NT2/D1 (cell line): ENCODE results near the gene CALML6.
A peak's percentile ranks its signal among the peaks of the same experiment; 100 is the strongest.

Experiments used
- DNase-seq: peaks from one replicate; pipeline ENCODE4 v3.0.0-alpha.2; 2011; ENCODE audit warnings: low read depth, low spot score
- H3K27me3 ChIP-seq: 2 replicates; pipeline ENCODE4 v1.6.0; 2011; ENCODE audit warnings: mild to moderate bottlenecking; ENCODE audit not compliant: insufficient read length, insufficient read depth
- H3K36me3 ChIP-seq: 2 replicates; pipeline ENCODE4 v1.6.1; 2011; ENCODE audit warnings: mild to moderate bottlenecking, low read length, mixed read lengths; ENCODE audit not compliant: insufficient read depth, insufficient read length
- H3K4me1 ChIP-seq: 2 replicates; pipeline ENCODE4 v1.5.1; 2011; ENCODE audit not compliant: insufficient read depth, insufficient read length
- H3K4me3 ChIP-seq: 2 replicates; pipeline ENCODE4 v1.5.1; 2011; ENCODE audit warnings: low read depth; ENCODE audit not compliant: insufficient read length
- H3K9ac ChIP-seq: 2 replicates; pipeline ENCODE4 v1.6.0; 2011; ENCODE audit warnings: low read depth; ENCODE audit not compliant: insufficient read length
- H3K9me3 ChIP-seq: 2 replicates; pipeline ENCODE4 v1.5.1; 2011; ENCODE audit warnings: mild to moderate bottlenecking, low read length; ENCODE audit not compliant: insufficient read depth
- SUZ12 ChIP-seq: IDR thresholded peaks from 2 replicates; pipeline ENCODE4 v1.6.1; 2011; ENCODE audit not compliant: insufficient read length, insufficient read depth; ENCODE audit errors: extremely low read depth
- YY1 ChIP-seq: IDR thresholded peaks from 2 replicates; pipeline ENCODE4 v1.6.1; 2011; ENCODE audit not compliant: insufficient read length, insufficient read depth
- ZNF274 ChIP-seq: IDR thresholded peaks from 2 replicates; pipeline ENCODE4 v1.6.1; 2011; ENCODE audit warnings: mild to moderate bottlenecking, low read depth, low read length

Gene CALML6

DNA sequence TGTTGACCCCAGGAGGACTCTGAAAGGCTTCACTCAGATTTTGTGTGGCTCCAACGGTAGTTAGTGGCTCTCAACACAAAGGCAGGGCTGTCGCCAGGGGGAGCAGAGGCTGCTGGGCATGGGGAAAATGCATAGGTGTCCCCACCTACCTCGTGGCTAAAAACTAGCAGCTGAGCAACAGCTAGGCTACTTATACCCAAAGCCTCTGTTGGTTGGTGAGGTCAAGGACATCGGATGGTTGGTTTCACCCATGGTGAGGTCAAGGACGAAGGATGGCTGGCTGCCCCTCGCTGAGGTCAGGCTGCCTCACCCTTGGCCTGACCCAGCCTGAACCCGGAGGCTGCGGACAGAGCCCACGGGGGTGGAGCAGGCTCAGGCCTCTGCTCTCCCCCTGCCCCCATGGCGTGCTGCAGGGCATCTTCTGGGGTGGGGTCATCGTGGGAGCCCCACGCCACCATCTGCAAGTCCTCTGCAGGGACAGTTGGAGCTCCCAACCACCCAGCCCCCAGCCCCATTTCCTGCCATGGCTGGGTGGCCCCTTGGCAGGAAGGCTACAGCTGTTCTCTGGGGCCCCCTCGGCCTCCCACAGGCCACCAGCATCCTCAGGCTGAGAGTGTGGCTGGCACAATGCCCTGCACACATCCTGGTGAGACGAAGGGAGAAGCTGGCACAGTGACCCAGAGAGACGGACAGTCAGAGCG is 15.6 kb upstream of the CALML6 start:
- DNase-seq, result no peak
- no peak overlapping the region for H3K4me3 ChIP-seq
- no peaks in the 10 kb centered on the region for H3K36me3 ChIP-seq
- H3K9me3 ChIP-seq, result no peaks in the 10 kb centered on the region
- peaks cover 30% of the 10 kb centered on the region for H3K4me1 ChIP-seq
- H3K27me3 ChIP-seq, result no peaks in the 10 kb centered on the region
- no peak for TF ChIP-seq YY1
- no peak for TF ChIP-seq ZNF274
- TF ChIP-seq SUZ12, result no peak
- H3K9ac ChIP-seq, result peak overlapping the region; percentile 21

GRCh38 chr1:1899967-1900327 is 15.1 kb upstream of the CALML6 start:
- no peak for DNase-seq
- TF ChIP-seq YY1 (no peak), ZNF274 (no peak), SUZ12 (no peak)
- H3K9ac ChIP-seq, result no peak overlapping the region
- peaks cover 30% of the 10 kb centered on the region for H3K4me1 ChIP-seq
- no peaks in the 10 kb centered on the region for H3K27me3 ChIP-seq
- no peaks in the 10 kb centered on the region for H3K9me3 ChIP-seq
- H3K4me3 ChIP-seq, result no peak overlapping the region
- H3K36me3 ChIP-seq, result no peaks in the 10 kb centered on the region

- no peaks in the 10 kb centered on the region for H3K27me3 ChIP-seq
- H3K36me3 ChIP-seq, result no peaks in the 10 kb centered on the region
- peaks cover 20% of the 10 kb centered on the region for H3K4me1 ChIP-seq
- no peak for DNase-seq
- H3K9me3 ChIP-seq, result no peaks in the 10 kb centered on the region
- H3K9ac ChIP-seq, result no peak overlapping the region
- TF ChIP-seq ZNF274 (no peak), SUZ12 (no peak), YY1 (no peak)
- H3K4me3 ChIP-seq, result no peak overlapping the region
Observed at GRCh38 chr1:1900883-1901640, 14.0 kb upstream of the CALML6 start.

DNA sequence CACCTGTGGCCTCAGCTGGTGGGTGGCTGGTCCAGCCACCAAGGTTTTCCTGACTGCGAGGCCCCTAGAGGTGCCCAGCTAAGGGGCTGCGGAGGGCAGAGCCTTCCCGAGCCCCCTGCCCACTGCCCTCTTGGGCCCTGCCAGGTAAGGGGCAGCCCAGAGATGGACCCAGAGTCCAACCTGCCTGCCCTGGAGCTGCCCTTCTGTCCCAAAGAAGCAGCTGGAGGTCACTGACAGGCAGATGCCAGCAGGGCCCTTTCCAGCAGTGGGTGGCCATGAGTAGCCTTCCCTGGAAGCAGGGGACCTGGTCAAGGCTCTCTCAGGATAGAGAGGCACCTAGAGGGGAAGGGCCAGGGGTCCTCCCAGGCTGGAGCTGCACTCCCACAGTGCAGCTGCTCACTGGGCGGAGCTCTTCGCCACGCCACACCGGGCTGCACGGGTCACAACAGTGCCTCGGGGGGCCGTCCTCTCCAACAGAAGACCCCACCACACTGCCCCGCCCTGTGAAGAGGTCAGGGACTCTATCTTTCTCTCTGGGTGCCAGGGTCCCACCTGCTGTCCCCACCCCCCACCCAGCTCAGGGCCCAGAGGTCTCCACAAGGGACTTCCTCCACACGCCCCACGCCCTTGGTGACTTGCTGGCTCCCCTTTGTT is 13.3 kb upstream of the CALML6 start:
- Histone ChIP-seq H3K27me3 (no peaks in the 10 kb centered on the region), H3K4me3 (no peak overlapping the region), H3K36me3 (no peaks in the 10 kb centered on the region), H3K9me3 (no peaks in the 10 kb centered on the region), H3K9ac (no peak overlapping the region), H3K4me1 (peaks cover 22% of the 10 kb centered on the region)
- TF ChIP-seq SUZ12 (no peak), YY1 (no peak), ZNF274 (no peak)
- DNase-seq, result no peak

GRCh38 chr1:1903224-1903623 is 11.8 kb upstream of the CALML6 start:
- Histone ChIP-seq H3K4me3 (no peak overlapping the region), H3K9me3 (no peaks in the 10 kb centered on the region), H3K36me3 (no peaks in the 10 kb centered on the region), H3K9ac (no peak overlapping the region), H3K4me1 (peaks cover 20% of the 10 kb centered on the region), H3K27me3 (no peaks in the 10 kb centered on the region)
- no peak for DNase-seq
- TF ChIP-seq SUZ12 (no peak), ZNF274 (no peak), YY1 (no peak)

DNA sequence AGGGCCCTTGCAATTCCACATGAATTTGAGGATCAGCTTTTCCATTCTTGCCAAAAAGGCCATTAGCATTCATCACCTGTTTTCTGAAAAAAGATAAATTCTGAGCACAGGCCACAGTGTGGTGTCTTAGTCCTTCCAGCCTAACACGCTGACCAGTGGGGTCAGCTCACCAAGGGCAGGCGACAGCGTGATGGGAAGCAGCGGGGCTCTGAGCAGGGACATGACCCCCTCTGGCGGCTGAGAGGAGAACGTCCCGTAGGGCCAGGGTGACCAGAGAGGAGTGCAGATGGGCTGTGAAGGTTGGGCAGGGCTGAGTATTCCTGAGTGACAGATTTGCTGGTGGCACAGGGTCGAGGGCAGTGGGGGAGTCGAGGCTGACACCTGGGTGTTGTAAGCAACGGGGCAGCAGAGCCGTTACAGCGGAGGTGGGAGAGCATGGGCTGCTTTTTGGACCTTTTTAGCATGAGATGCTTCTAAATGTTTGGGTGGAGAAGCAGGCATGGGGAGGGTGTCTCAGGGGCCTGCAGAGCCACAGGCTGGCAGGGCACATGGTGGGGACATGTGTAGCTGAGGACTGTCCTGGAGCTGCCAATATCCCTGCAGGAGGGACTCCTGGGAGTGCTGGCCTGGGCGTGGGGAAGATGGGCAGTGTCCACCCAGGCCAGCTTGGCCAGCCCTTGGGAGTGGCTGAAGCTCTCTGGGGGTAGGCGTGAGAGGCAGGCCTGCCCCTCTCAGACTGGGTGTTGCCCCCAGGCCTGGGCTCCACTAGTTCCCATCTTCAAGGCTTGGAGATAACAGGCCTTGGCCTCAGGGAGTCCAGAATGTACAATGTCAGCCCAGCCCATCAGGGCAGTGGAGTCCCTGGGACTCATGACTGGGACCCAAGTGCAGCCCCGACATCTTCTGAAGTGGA is 8.6 kb upstream of the CALML6 start:
- Histone ChIP-seq H3K4me1 (peaks cover 11% of the 10 kb centered on the region), H3K9me3 (no peaks in the 10 kb centered on the region), H3K36me3 (no peaks in the 10 kb centered on the region), H3K9ac (no peak overlapping the region), H3K27me3 (no peaks in the 10 kb centered on the region), H3K4me3 (no peak overlapping the region)
- TF ChIP-seq SUZ12 (no peak), YY1 (no peak), ZNF274 (no peak)
- no peak for DNase-seq
